Measurements from ENCODE around the gene PALB2. TPM values are rescaled to one million over a fixed set of nuclear protein-coding genes. Genes with fewer than 3 reads are reported as not detected.
A peak's percentile ranks its signal among the peaks of the same experiment; 100 is the strongest.

The PALB2 gene
- 46.5 and 51.4 TPM in 2 replicates for total RNA-seq (2013; cell fraction: nucleolus; rRNA removed)
- total RNA-seq (2014; rRNA removed) = 15.8 and 18.0 TPM in 2 replicates
- 23.4 and 23.8 TPM in 2 replicates for total RNA-seq (2014; rRNA removed; fragmentation: Illumina TruSeq; extraction: Trizol)
- 17.1 and 17.3 TPM in 2 replicates for total RNA-seq (2021)
- polyA plus RNA-seq (2011; ENCODE audit: low read depth) = 15.2 TPM
- 12.4 and 18.8 TPM in 2 replicates for polyA plus RNA-seq (2011; rRNA removed)
- 6.7 and 7.9 TPM in 2 replicates for polyA plus RNA-seq (2011; cell fraction: cytosol; rRNA removed)
- 7.9 and 10.9 TPM in 2 replicates for polyA plus RNA-seq (2011; cell fraction: nucleus; rRNA removed)
- polyA plus RNA-seq (2012) = 11.0 and 12.7 TPM in 2 replicates
- polyA plus RNA-seq (2014; fragmentation: Illumina TruSeq; extraction: Trizol) = 18.7 and 22.6 TPM in 2 replicates
- polyA plus RNA-seq (2014; fragmentation: Nextera tagmentation; extraction: Ambion mirVana) = 10 to 100 TPM in 1 of 2 experiments, 1 to 10 TPM in 1; 9.2 to 15.1 TPM
- 12.2 and 17.8 TPM in 2 replicates for polyA plus RNA-seq (2014; rRNA removed)
- polyA plus RNA-seq (2016; fragmentation: Nextera tagmentation; extraction: Ambion mirVana) = 10 to 100 TPM; 22.4 to 24.6 TPM
- polyA minus RNA-seq (2011; rRNA and poly(A)+ RNA removed) = 14.9 and 16.9 TPM in 2 replicates
- 7.5 and 8.0 TPM in 2 replicates for polyA minus RNA-seq (2011; cell fraction: cytosol; rRNA and poly(A)+ RNA removed)
- 12.9 and 24.2 TPM in 2 replicates for polyA minus RNA-seq (2011; cell fraction: nucleus; rRNA and poly(A)+ RNA removed)
- percentile 67 among the genes with signal in this experiment for Bru-seq, nascent RNA
- BruChase-seq, experiment 1, labeled RNA remaining after a 6-hour chase = percentile 58 among the genes with signal in this experiment
- BruChase-seq, experiment 2, labeled RNA remaining after a 2-hour chase = percentile 71 among the genes with signal in this experiment
- long read RNA-seq, experiment 1, full-length matches to known transcripts = 2 of 6 reads
- long read RNA-seq, experiment 1, partial matches to known transcripts = 3 of 6 reads
- long read RNA-seq, experiment 1, other reads (novel, unspliced or antisense) = 1 of 6 reads
- long read RNA-seq, experiment 2, partial matches to known transcripts = 22 of 30 reads
- long read RNA-seq, experiment 2, other reads (novel, unspliced or antisense) = 8 of 30 reads

DNA sequence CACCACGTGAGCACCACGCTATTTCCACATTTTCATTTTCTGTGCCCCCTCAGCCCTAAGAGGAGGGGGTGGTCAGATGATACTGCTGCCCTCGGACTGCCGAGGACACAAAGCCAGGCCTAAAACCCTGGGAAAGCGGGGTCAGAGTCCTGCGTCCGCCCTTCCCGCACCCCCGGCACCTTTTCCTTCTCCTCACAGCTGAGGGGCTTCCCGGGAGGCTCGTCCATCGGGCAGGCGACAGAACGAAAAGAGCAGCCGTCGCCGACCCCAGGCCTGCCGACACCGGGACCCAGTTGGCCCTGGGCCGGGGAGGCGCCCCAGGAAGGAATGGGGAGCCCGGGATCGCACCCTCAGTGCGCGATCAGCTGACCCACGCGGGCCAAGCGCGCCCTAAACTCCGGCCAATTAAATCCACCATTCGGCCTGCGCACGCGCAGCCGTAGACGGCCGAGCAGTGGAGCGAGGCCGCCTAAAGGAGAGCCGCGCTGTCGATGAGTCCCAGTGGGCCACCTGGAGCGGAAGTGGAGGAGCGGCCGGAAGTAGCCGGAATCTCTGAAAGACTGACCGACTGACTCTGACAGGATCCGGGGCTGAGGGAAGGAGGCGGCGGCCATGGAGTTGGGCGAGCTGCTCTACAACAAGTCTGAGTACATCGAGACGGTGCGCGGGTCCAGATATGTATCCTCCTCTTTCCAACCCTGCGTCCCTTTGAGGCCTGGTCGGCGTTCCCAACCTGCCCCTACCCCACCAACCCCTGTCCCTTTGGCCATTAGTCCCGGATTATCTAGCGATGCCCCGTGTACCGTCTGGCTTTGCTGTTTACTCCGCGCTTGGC lies at the start of gene PALB2, which contains the start of gene DCTN5:
TSS of gene PALB2 (minus strand) at position 380 of the 835 bp plus-strand sequence. CDS start at position 227, 153 bp downstream.
TSS of gene DCTN5 (plus strand) at position 536 of the 835 bp plus-strand sequence. CDS start at position 613, 77 bp downstream.
- ATAC-seq (peak; percentile 96), FAIRE-seq (peak; percentile 94), DNase-seq (ENCODE audit: low read depth, low spot score) (peak; percentile 83)
- H3K36me3 ChIP-seq (ENCODE audit: control insufficient read depth in 2 of 2, insufficient read depth in 2 of 2, low read length in 1 of 2) = peaks cover 0 to 12% of the 10 kb centered on the region in 2 experiments; a peak in 2 of 4 replicates
- CTCF ChIA-PET = interaction anchor here (0.5 to 1.2 kb wide), 4 partner anchors 22 to 374 kb away, joined by 3 read pairs; no protein-coding TSS in a partner anchor
- SMC1A ChIA-PET (ENCODE audit: uncharacterized antibody, unreplicated experiment) = interaction anchor here (0.8 to 1.6 kb wide), 6 partner anchors 11 to 39 kb away, joined by 3 read pairs; partner anchors contain the start of gene PLK1
- no peaks in the 10 kb centered on the region for H4K20me1 ChIP-seq (ENCODE audit: control insufficient read depth, insufficient read depth)
- H3K9me3 ChIP-seq (replicated peaks; ENCODE audit: control insufficient read depth, insufficient read depth, low read length) = no peaks in the 10 kb centered on the region
- peaks cover 43% of the 10 kb centered on the region for H3K79me2 ChIP-seq (ENCODE audit: control insufficient read depth, insufficient read depth, low read length)
- H3K4me3 ChIP-seq = peak within 1 kb of the TSS; percentile 92
- H3K27me3 ChIP-seq (replicated peaks in 1 of 2; ENCODE audit: control insufficient read depth in 2 of 2, insufficient read depth in 2 of 2, low read length in 1 of 2) = no peaks in the 10 kb centered on the region
- POLR2A ChIA-PET = interaction anchor here (0.6 to 1.3 kb wide), 3 partner anchors 36 to 50 kb away, joined by 3 to 7 read pairs (median 4); partner anchors contain the start of gene PLK1
- in situ Hi-C loops (cut with MboI) = no loop called here
- RAD21 ChIA-PET (ENCODE audit: unreplicated experiment) = interaction anchor here (1.1 to 1.2 kb wide), 2 partner anchors 11 to 12 kb away, joined by 3 read pairs; no protein-coding TSS in a partner anchor
- H3K4me2 ChIP-seq (ENCODE audit: control insufficient read depth, insufficient read depth) = peak within 1 kb of the TSS; percentile 92
- peak within 1 kb of the TSS; percentile 89 for H3K9ac ChIP-seq (ENCODE audit: control insufficient read depth, insufficient read depth, low read length)
- intact Hi-C loops (cut with micrococcal nuclease; ENCODE audit: unreplicated experiment) = loop anchor here (1.0 to 10.0 kb wide), 3 partner anchors 36 to 894 kb away; partner anchors contain the start of genes EARS2, PLK1, RBBP6 and UBFD1
- peak within 1 kb of the TSS; percentile 85 for H2AFZ ChIP-seq (ENCODE audit: control insufficient read depth, low read depth, low read length)
- peaks cover 3% of the 10 kb centered on the region; the same call in 1 of the 2 replicates for H3K4me1 ChIP-seq (ENCODE audit: control insufficient read depth, insufficient read depth, low read length)
- BruUV-seq (replicated peaks) = no TSS peak
- 1% methylated on average over 56 of the region's 64 CpGs for WGBS (ENCODE audit: insufficient coverage, insufficient replicate concordance, low lambda C conversion rate, missing lambda C conversion rate)
- peak within 1 kb of the TSS; percentile 84 for H3K27ac ChIP-seq (ENCODE audit: control insufficient read depth, insufficient read depth)
- TF ChIP-seq BCL11A (IDR thresholded peaks at IDR 0.05; ENCODE audit: low read depth, low read length) = no peak
- TF ChIP-seq JUND (IDR thresholded peaks at IDR 0.05; ENCODE audit: low read depth, low read length) = no peak
- TF ChIP-seq NFYB (IDR thresholded peaks at IDR 0.05; ENCODE audit: insufficient read depth, low read depth, low read length) = peak; percentile 59; the same call in 1 of the 2 replicates
- TF ChIP-seq MEF2B (IDR thresholded peaks at IDR 0.05; ENCODE audit: partially characterized antibody, poor library complexity, severe bottlenecking) = peak; percentile 96
- TF ChIP-seq CBFB (IDR thresholded peaks at IDR 0.05; ENCODE audit: low read depth) = peak; percentile 60; the same call in 1 of the 2 replicates
- peak; percentile 78; the same call in 1 of the 2 replicates for TF ChIP-seq SPI1 (IDR thresholded peaks at IDR 0.05; ENCODE audit: borderline replicate concordance, insufficient read depth, low read depth, low read length)
- no peak for TF ChIP-seq TCF7 (IDR thresholded peaks at IDR 0.05; ENCODE audit: borderline replicate concordance)
- peak; percentile 62; the same call in 1 of the 2 replicates for TF ChIP-seq ATF3 (IDR thresholded peaks at IDR 0.05; ENCODE audit: borderline replicate concordance, extremely low read depth, low read depth, low read length)
- no peak for TF ChIP-seq JUNB (IDR thresholded peaks at IDR 0.05)
- no peak for TF ChIP-seq ZNF24 (IDR thresholded peaks at IDR 0.05)
- no peak for TF ChIP-seq PAX8 (IDR thresholded peaks at IDR 0.05)
- peak; percentile 53; the same call in 1 of the 2 replicates for TF ChIP-seq LARP7 (IDR thresholded peaks at IDR 0.05)
- peak; percentile 95 for TF ChIP-seq NRF1 (conservative IDR thresholded peaks at IDR 0.05; ENCODE audit: low read depth, low read length)
- no peak; the same call in 1 of the 2 replicates for TF ChIP-seq HSF1 (IDR thresholded peaks at IDR 0.05; ENCODE audit: low read depth, low read length)
- TF ChIP-seq EED (IDR thresholded peaks at IDR 0.05; ENCODE audit: low read depth) = peak; percentile 40; the same call in 1 of the 2 replicates
- no peak for TF ChIP-seq ZSCAN29 (IDR thresholded peaks at IDR 0.05)
- peak; percentile 40; the same call in 1 of the 2 replicates for TF ChIP-seq PAX5 (IDR thresholded peaks at IDR 0.05; ENCODE audit: borderline replicate concordance, low read depth, low read length)
- TF ChIP-seq ZNF274 (IDR thresholded peaks at IDR 0.05; ENCODE audit: insufficient read depth, insufficient read length) = no peak
